Measurements from ENCODE around the gene NET1. TPM values are rescaled to one million over a fixed set of nuclear protein-coding genes. Genes with fewer than 3 reads are reported as not detected.

NET1 gene
- polyA plus RNA-seq, 2 of the 4 experiments (the other 2 are of a cell fraction) = 42.9 to 132 TPM

GRCh38 chr10:5446390-5446926 lies 34.1 kb downstream of the NET1 start (continued):
- TF ChIP-seq FOSB (CRISPR knock-in tag; IDR thresholded peaks at IDR 0.05) (no peak), ESRRA (IDR thresholded peaks at IDR 0.05; ENCODE audit: borderline replicate concordance, low read length) (no peak), RFX5 (IDR thresholded peaks at IDR 0.05) (no peak)

GRCh38 chr10:5447056-5447455 lies 34.7 kb downstream of the NET1 start:
- FAIRE-seq (no peak), DNase-seq (ENCODE audit: low read depth in 1 of 2, low spot score in 1 of 2) (no peak), ATAC-seq (peak in 1 of 2 experiments; percentile 10; a peak in 1 of 6 replicates)
- peaks cover 39% of the 10 kb centered on the region for H3K4me1 ChIP-seq
- CTCF ChIA-PET = interaction anchor here (0.8 to 12.8 kb wide), 5 partner anchors 101 to 631 kb away, joined by 3 to 432 read pairs (median 4); no protein-coding TSS in a partner anchor
- peak overlapping the region; percentile 61 for H3K4me3 ChIP-seq
- 1% methylated on average over 3 of the region's 3 CpGs for WGBS (ENCODE audit: missing lambda C conversion rate)
- H3K4me2 ChIP-seq = peak overlapping the region; percentile 85
- H3K27ac ChIP-seq = peak overlapping the region; percentile 64 to 73; a peak in 4 of 6 replicates
- TF ChIP-seq EHMT2 (IDR thresholded peaks at IDR 0.05; ENCODE audit: low read depth) (no peak), FOSL2 (IDR thresholded peaks at IDR 0.05) (no peak), FOSL2 (CRISPR knock-in tag; IDR thresholded peaks at IDR 0.05) (peak; percentile 45)
- no peaks in the 10 kb centered on the region for H3K9me3 ChIP-seq
- POLR2A ChIA-PET = interaction anchor here (1.0 to 4.1 kb wide), 11 partner anchors 9 to 599 kb away, joined by 3 to 43 read pairs (median 5); no protein-coding TSS in a partner anchor

GRCh38 chr10:5447611-5448071 lies 35.3 kb downstream of the NET1 start:
- DNase-seq (ENCODE audit: low read depth in 1 of 2, low spot score in 1 of 2) = no peak
- ChIA-PET POLR2A (interaction anchor here (0.6 to 4.1 kb wide), 5 partner anchors 9 to 178 kb away, joined by 3 to 34 read pairs (median 3); no protein-coding TSS in a partner anchor), CTCF (interaction anchor here (0.8 to 12.8 kb wide), 6 partner anchors 9 to 423 kb away, joined by 3 to 432 read pairs (median 3); no protein-coding TSS in a partner anchor)
- H3K9me3 ChIP-seq = no peaks in the 10 kb centered on the region
- peak overlapping the region; percentile 72 to 73 for H3K27ac ChIP-seq
- TF ChIP-seq JUNB (IDR thresholded peaks at IDR 0.05) (no peak), ZSCAN20 (CRISPR knock-in tag; IDR thresholded peaks at IDR 0.05) (no peak), REST (IDR thresholded peaks at IDR 0.05) (no peak), ZFP36 (IDR thresholded peaks at IDR 0.05; ENCODE audit: borderline replicate concordance, partially characterized antibody) (no peak), ZC3H11A (IDR thresholded peaks at IDR 0.05) (no peak), HOXB5 (CRISPR knock-in tag; IDR thresholded peaks at IDR 0.05) (no peak), BCL3 (IDR thresholded peaks at IDR 0.05) (no peak), CBX8 (IDR thresholded peaks at IDR 0.05) (no peak), SREBF2 (IDR thresholded peaks at IDR 0.05) (no peak), MAX (IDR thresholded peaks at IDR 0.05) (no peak), HOXA7 (CRISPR knock-in tag; IDR thresholded peaks at IDR 0.05) (no peak), ESRRA (IDR thresholded peaks at IDR 0.05; ENCODE audit: borderline replicate concordance, low read length) (no peak), KDM5A (IDR thresholded peaks at IDR 0.05) (no peak), EP300 (IDR thresholded peaks at IDR 0.05) (no peak), EHMT2 (IDR thresholded peaks at IDR 0.05; ENCODE audit: low read depth) (no peak), CHD4 (IDR thresholded peaks at IDR 0.05; ENCODE audit: borderline replicate concordance) (no peak), CBX2 (IDR thresholded peaks at IDR 0.05; ENCODE audit: borderline replicate concordance, low read depth) (no peak), BHLHE40 (IDR thresholded peaks at IDR 0.05; ENCODE audit: low read depth, low read length) (no peak), MYC (IDR thresholded peaks at IDR 0.05; ENCODE audit: borderline replicate concordance, low read length) (no peak)
- peak overlapping the region; percentile 85 for H3K4me2 ChIP-seq
- ATAC-seq = peak in 1 of 2 experiments; percentile 12; a peak in 2 of 6 replicates
- 3% methylated on average over 5 of the region's 5 CpGs for WGBS (ENCODE audit: missing lambda C conversion rate)
- peaks cover 39% of the 10 kb centered on the region for H3K4me1 ChIP-seq
- no peak for FAIRE-seq
- peak overlapping the region; percentile 61 for H3K4me3 ChIP-seq
